Smooth muscle cell (in vitro differentiated cells): ENCODE results near the gene LPIN1. TPM values are rescaled to one million over a fixed set of nuclear protein-coding genes. Genes with fewer than 3 reads are reported as not detected.

ENCODE experiments used
- DNase-seq: peaks from one replicate; lab custom pipeline; 2025; ENCODE audit not compliant: unreplicated experiment; lab: John Stamatoyannopoulos, UW
- H2AFZ ChIP-seq: fragments of 200-600 bp; sonication (generic); 2 replicates; pipeline ENCODE4 v1.6.0; 2016; ENCODE audit warnings: antibody characterized with exemption, low read depth, mild to moderate bottlenecking
- H3F3A ChIP-seq: fragments of 200-600 bp; sonication (generic); 2 replicates; pipeline ENCODE4 v1.6.0; 2017; ENCODE audit warnings: antibody characterized with exemption, low read depth
- H3K27ac ChIP-seq: fragments of 200-600 bp; sonication (generic); 2 replicates; pipeline ENCODE4 v1.5.1; 2016; ENCODE audit warnings: low read depth, mild to moderate bottlenecking
- H3K27me3 ChIP-seq: fragments of 200-600 bp; sonication (generic); 2 replicates; pipeline ENCODE4 v1.6.1; 2016; ENCODE audit warnings: low read depth, mild to moderate bottlenecking
- H3K36me3 ChIP-seq: fragments of 200-600 bp; sonication (generic); 2 replicates; pipeline ENCODE4 v1.5.1; 2016; ENCODE audit warnings: low read depth
- H3K4me1 ChIP-seq: fragments of 200-600 bp; sonication (generic); 2 replicates; pipeline ENCODE4 v1.5.1; 2016; ENCODE audit warnings: low read depth
- H3K4me2 ChIP-seq: fragments of 200-600 bp; sonication (generic); 2 replicates; pipeline ENCODE4 v1.6.0; 2016; ENCODE audit warnings: mild to moderate bottlenecking
- H3K4me3 ChIP-seq: fragments of 200-600 bp; sonication (generic); 2 replicates; pipeline ENCODE4 v1.5.1; 2016; ENCODE audit warnings: mild to moderate bottlenecking
- H3K79me2 ChIP-seq: fragments of 200-600 bp; sonication (generic); 2 replicates; pipeline ENCODE4 v1.6.0; 2016; ENCODE audit warnings: low read depth, mild to moderate bottlenecking
- H3K9ac ChIP-seq: fragments of 200-600 bp; sonication (generic); 2 replicates; pipeline ENCODE4 v1.6.0; 2016; ENCODE audit warnings: low read depth
- H3K9me3 ChIP-seq: fragments of 200-600 bp; sonication (generic); replicated peaks from 2 replicates; pipeline ENCODE4 v1.5.1; 2016; ENCODE audit warnings: low read depth
- H4K20me1 ChIP-seq: fragments of 200-600 bp; sonication (generic); 2 replicates; pipeline ENCODE4 v1.6.0; 2016; ENCODE audit warnings: low read depth
- CTCF ChIP-seq: fragments of 200-600 bp; sonication (generic); IDR thresholded peaks from 2 replicates; pipeline ENCODE4 v1.5.1; 2017; ENCODE audit warnings: borderline replicate concordance, mild to moderate bottlenecking, antibody characterized with exemption; ENCODE audit not compliant: insufficient read depth, poor library complexity, severe bottlenecking
- WGBS: methylation state at CpG from one replicate; pipeline ENCODE4 v1.1.7; 2016; ENCODE audit warnings: low lambda C conversion rate; 5-methylcytosine and 5-hydroxymethylcytosine counted together
- polyA plus RNA-seq: library from polyadenylated mRNA; unstranded; fragments of >200 nt; fragmentation: Nextera tagmentation; extraction: Ambion mirVana; gene quantifications from 2 replicates; pipeline ENCODE4 v1.2.1, GENCODE V29; 2016
- total RNA-seq: library from RNA; depleted of rRNA; stranded (reverse); fragments of >200 nt; gene quantifications from 2 replicates; pipeline ENCODE4 v1.2.3, GENCODE V29; 2014

The LPIN1 gene
- total and polyA plus RNA-seq, 2 experiments from 2014 or later = 13.8 to 17.9 TPM

- no peaks in the 10 kb centered on the region for H3F3A ChIP-seq
- H3K79me2 ChIP-seq = peaks cover 25% of the 10 kb centered on the region
- peaks cover 4% of the 10 kb centered on the region for H3K4me1 ChIP-seq
- TF ChIP-seq CTCF = no peak
- no peaks in the 10 kb centered on the region for H3K36me3 ChIP-seq
- no peak for DNase-seq
- no peak overlapping the region for H3K27ac ChIP-seq
- H3K4me2 ChIP-seq = no peak overlapping the region
- H3K4me3 ChIP-seq = no peak overlapping the region
- peaks cover 63% of the 10 kb centered on the region for H4K20me1 ChIP-seq
- H2AFZ ChIP-seq = no peak overlapping the region
- WGBS = 84% methylated on average over 2 of the region's 2 CpGs
- no peaks in the 10 kb centered on the region for H3K9me3 ChIP-seq
- no peaks in the 10 kb centered on the region for H3K27me3 ChIP-seq
- no peak overlapping the region for H3K9ac ChIP-seq
Observed at GRCh38 chr2:11761259-11761658, 14.8 kb downstream of the LPIN1 start.

DNA sequence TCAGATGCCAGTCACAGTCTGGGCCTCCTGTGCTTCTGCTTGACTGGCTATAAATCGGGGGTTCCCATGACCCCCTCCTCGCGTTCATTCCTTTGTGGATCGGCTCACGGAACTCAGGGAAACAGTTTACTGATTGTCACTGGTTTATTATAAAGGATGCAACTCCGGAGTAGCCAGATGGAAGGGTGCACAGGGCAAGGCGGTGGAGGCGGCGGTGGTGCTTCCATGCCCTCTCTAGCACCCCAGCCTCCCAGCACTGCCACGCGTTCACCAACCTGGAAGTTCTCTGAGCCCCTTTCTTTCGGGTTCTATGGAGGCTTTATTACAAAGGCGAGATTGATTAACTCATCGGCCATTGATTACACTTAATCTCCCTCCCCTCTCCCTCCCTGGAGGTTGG, 15.6 kb downstream of the LPIN1 start:
- Histone ChIP-seq H4K20me1 (peaks cover 55% of the 10 kb centered on the region), H3K4me2 (no peak overlapping the region), H3K36me3 (no peaks in the 10 kb centered on the region), H3K9me3 (no peaks in the 10 kb centered on the region), H3K4me1 (peaks cover 2% of the 10 kb centered on the region), H3K4me3 (no peak overlapping the region), H2AFZ (no peak overlapping the region), H3F3A (no peaks in the 10 kb centered on the region), H3K9ac (no peak overlapping the region), H3K27ac (no peak overlapping the region), H3K79me2 (peaks cover 17% of the 10 kb centered on the region), H3K27me3 (no peaks in the 10 kb centered on the region)
- WGBS = 97% methylated on average over 13 of the region's 14 CpGs
- DNase-seq = no peak
- TF ChIP-seq CTCF = no peak

DNA sequence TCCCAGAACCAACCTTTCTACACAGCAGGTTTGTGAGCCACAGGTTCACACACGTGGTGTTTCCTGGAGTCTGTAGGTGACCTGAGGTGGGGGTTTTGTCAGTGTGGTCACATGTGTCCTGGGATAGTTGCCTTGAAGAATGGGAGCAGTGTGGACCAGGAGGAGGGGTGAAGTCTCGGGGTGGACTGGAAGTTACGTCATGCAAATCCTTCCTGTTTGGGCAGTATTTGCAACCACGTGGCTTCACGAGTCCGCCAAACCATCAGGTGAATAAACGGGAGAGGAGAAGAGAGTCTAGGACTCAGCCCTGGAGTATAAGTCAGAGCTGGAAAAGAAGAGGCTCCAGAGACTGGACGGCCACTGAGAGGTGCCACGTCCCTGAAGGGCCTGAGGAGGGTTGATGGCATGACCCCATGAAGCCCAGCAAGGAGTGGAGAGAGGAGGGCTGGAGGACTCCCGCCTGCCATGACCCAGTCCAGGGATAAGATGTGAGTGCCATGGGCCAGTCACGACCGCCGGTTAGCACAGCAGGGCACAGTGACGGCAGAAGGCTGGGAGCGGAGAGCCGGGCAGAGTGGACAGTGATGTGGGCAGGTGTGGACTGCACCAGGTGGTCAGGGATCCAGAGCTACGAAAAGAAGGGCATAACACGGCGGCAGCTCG, 16.5 kb downstream of the LPIN1 start:
- Histone ChIP-seq H3K4me2 (no peak overlapping the region), H3K27me3 (no peaks in the 10 kb centered on the region), H3K36me3 (no peaks in the 10 kb centered on the region), H4K20me1 (peaks cover 46% of the 10 kb centered on the region), H3K9ac (no peak overlapping the region), H3K4me1 (no peaks in the 10 kb centered on the region), H2AFZ (no peak overlapping the region), H3K9me3 (no peaks in the 10 kb centered on the region), H3K4me3 (no peak overlapping the region), H3K79me2 (peaks cover 10% of the 10 kb centered on the region), H3K27ac (no peak overlapping the region), H3F3A (no peaks in the 10 kb centered on the region)
- 95% methylated on average over 20 of the region's 20 CpGs for WGBS
- TF ChIP-seq CTCF = no peak
- no peak for DNase-seq

GRCh38 chr2:11764359-11764758, 17.9 kb downstream of the LPIN1 start:
- Histone ChIP-seq H3K36me3 (no peaks in the 10 kb centered on the region), H4K20me1 (peaks cover 37% of the 10 kb centered on the region), H2AFZ (no peak overlapping the region), H3K27me3 (no peaks in the 10 kb centered on the region), H3K4me3 (no peak overlapping the region), H3K9ac (no peak overlapping the region), H3K9me3 (no peaks in the 10 kb centered on the region), H3K79me2 (no peaks in the 10 kb centered on the region), H3F3A (no peaks in the 10 kb centered on the region), H3K27ac (no peak overlapping the region), H3K4me1 (no peaks in the 10 kb centered on the region), H3K4me2 (no peak overlapping the region)
- DNase-seq = no peak
- no peak for TF ChIP-seq CTCF
- WGBS = 89% methylated on average over 4 of the region's 4 CpGs
